DND-41 (cell line): Measurements from ENCODE around the gene KCNC1.

Experiments used
- ATAC-seq: fragments of 200-7000 bp; cut with Tn5 transposase; 3 replicates; pipeline ENCODE4 v1.9.1; 2021; ENCODE audit warnings: low read depth; ENCODE audit not compliant: insufficient read depth
- DNase-seq: peaks from one replicate; pipeline ENCODE4 v3.0.0-alpha.2; 2020
- H2AFZ ChIP-seq: 2 replicates; pipeline ENCODE4 v1.6.0; 2012; ENCODE audit warnings: low read depth, low read length
- H3K27ac ChIP-seq: 2 replicates; pipeline ENCODE4 v1.5.1; 2012; ENCODE audit warnings: low read length, inconsistent platforms
- H3K27me3 ChIP-seq: fragments of 200-600 bp; sonication (generic); 2 replicates; pipeline ENCODE4 v1.6.0; 2012; ENCODE audit warnings: low read length, mild to moderate bottlenecking, inconsistent platforms; ENCODE audit not compliant: insufficient read depth, poor library complexity
- H3K36me3 ChIP-seq: 2 replicates; pipeline ENCODE4 v1.5.1; 2012; ENCODE audit warnings: low read length, inconsistent platforms; ENCODE audit not compliant: insufficient read depth
- H3K4me1 ChIP-seq: 2 replicates; pipeline ENCODE4 v1.5.1; 2012; ENCODE audit warnings: mild to moderate bottlenecking, low read length; ENCODE audit not compliant: insufficient read depth
- H3K4me2 ChIP-seq: 2 replicates; pipeline ENCODE4 v1.6.0; 2012; ENCODE audit warnings: mild to moderate bottlenecking, moderate library complexity, low read length, inconsistent platforms; ENCODE audit not compliant: insufficient read depth
- H3K4me3 ChIP-seq, 2 experiments: fragments of 200-600 bp in 1 of 2; shearing (Covaris generic) in 1 of 2; 2 replicates each; pipeline ENCODE4 v1.5.1; 2012 to 2016; ENCODE audit warnings: inconsistent platforms in 2 of 2, low read length in 2 of 2, mild to moderate bottlenecking in 2 of 2, low read depth in 1 of 2, moderate library complexity in 1 of 2
- H3K79me2 ChIP-seq: 2 replicates; pipeline ENCODE4 v1.6.0; 2012; ENCODE audit warnings: low read length, inconsistent platforms; ENCODE audit not compliant: insufficient read depth
- H3K9ac ChIP-seq: 2 replicates; pipeline ENCODE4 v1.6.0; 2012; ENCODE audit warnings: low read depth, mild to moderate bottlenecking, inconsistent platforms, low read length, moderate library complexity
- H3K9me3 ChIP-seq: 2 replicates; pipeline ENCODE4 v1.5.1; 2012; ENCODE audit warnings: low read length, moderate library complexity, mild to moderate bottlenecking, inconsistent platforms; ENCODE audit not compliant: insufficient read depth, severe bottlenecking
- H4K20me1 ChIP-seq: 2 replicates; pipeline ENCODE4 v1.6.0; 2012; ENCODE audit warnings: low read length; ENCODE audit not compliant: insufficient read depth
- EZH2 ChIP-seq: IDR thresholded peaks from 3 replicates; pipeline ENCODE4 v1.6.1; 2012; ENCODE audit warnings: borderline replicate concordance, low read depth, mild to moderate bottlenecking, moderate library complexity, low read length, inconsistent platforms; ENCODE audit not compliant: severe bottlenecking
- TF ChIP-seq, protein P1 (sequence below): IDR thresholded peaks from 2 replicates; pipeline ENCODE4 v1.5.1; 2012; ENCODE audit warnings: borderline replicate concordance, low read length, moderate library complexity, mild to moderate bottlenecking; ENCODE audit not compliant: poor library complexity, severe bottlenecking; ENCODE audit errors: extremely low read depth

The KCNC1 gene

DNA sequence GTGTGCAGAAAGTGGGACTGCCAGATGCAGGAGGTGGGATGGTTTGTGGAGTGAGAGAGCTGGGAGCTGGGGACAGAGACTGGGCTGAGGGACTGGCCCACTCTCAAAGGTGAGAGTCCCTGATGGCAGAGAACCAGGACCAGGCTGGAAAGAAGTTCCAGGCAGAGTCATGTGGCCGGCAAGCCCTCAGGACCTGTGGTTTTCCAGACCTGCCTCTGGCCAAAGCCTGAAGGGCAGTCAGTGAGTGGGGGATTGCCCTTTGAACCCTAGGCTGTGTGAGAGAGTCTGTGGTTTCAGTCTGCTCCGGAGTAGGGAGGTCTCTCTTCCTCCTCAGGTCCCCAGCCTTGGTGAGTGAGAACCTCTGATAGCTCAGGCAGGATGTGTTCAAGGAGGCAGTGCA is 17.0 kb downstream of the KCNC1 start:
- TF ChIP-seq, protein P1, sequence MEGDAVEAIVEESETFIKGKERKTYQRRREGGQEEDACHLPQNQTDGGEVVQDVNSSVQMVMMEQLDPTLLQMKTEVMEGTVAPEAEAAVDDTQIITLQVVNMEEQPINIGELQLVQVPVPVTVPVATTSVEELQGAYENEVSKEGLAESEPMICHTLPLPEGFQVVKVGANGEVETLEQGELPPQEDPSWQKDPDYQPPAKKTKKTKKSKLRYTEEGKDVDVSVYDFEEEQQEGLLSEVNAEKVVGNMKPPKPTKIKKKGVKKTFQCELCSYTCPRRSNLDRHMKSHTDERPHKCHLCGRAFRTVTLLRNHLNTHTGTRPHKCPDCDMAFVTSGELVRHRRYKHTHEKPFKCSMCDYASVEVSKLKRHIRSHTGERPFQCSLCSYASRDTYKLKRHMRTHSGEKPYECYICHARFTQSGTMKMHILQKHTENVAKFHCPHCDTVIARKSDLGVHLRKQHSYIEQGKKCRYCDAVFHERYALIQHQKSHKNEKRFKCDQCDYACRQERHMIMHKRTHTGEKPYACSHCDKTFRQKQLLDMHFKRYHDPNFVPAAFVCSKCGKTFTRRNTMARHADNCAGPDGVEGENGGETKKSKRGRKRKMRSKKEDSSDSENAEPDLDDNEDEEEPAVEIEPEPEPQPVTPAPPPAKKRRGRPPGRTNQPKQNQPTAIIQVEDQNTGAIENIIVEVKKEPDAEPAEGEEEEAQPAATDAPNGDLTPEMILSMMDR: no peak
- no peak for TF ChIP-seq EZH2
- Histone ChIP-seq H3K4me2 (no peak overlapping the region), H3K4me1 (no peaks in the 10 kb centered on the region)

DNA sequence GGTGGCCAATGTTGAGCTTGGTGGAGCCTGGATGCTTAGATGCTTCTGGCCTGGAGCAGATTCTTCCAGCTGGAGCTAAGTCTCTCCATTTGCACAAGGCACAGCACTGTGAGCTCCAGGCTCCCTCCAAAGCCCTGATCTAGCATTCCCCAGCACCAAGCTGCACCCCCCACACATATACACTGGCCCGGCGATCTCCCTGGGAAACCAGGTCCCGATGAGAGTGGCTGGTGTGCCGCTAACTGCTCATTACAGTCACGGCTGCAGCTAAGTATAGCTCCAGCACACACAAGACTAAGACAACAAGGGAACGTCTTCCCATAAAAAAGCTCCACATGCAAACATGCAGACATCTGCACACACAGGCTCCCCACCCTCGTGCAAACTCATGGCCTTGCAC is 17.6 kb downstream of the KCNC1 start:
- Histone ChIP-seq H3K27me3 (peaks cover 5% of the 10 kb centered on the region), H3K4me1 (no peaks in the 10 kb centered on the region), H4K20me1 (0 out of 2 replicates have a peak, but pooled peaks cover 3% of the 10 kb centered on the region), H3K4me3 (no peak overlapping the region), H3K9me3 (no peaks in the 10 kb centered on the region), H3K79me2 (no peaks in the 10 kb centered on the region), H3K4me2 (no peak overlapping the region), H2AFZ (no peak overlapping the region), H3K27ac (no peak overlapping the region), H3K36me3 (no peaks in the 10 kb centered on the region), H3K9ac (no peak overlapping the region)
- no peak for TF ChIP-seq EZH2
- TF ChIP-seq, protein P1: no peak
- ATAC-seq: no peak
- no peak for DNase-seq

More for the DNA sequence above, 17.0 kb downstream of the KCNC1 start:
- H3K27ac ChIP-seq: no peak overlapping the region
- H3K36me3 ChIP-seq: no peaks in the 10 kb centered on the region
- no peak overlapping the region for H2AFZ ChIP-seq
- DNase-seq (no peak), ATAC-seq (no peak)
- H3K27me3 ChIP-seq: peaks cover 3% of the 10 kb centered on the region
- H3K79me2 ChIP-seq: no peaks in the 10 kb centered on the region
- no peaks in the 10 kb centered on the region for H3K9me3 ChIP-seq
- 0 out of 2 replicates have a peak, but pooled peaks cover 3% of the 10 kb centered on the region for H4K20me1 ChIP-seq
- H3K9ac ChIP-seq: no peak overlapping the region
- no peak overlapping the region for H3K4me3 ChIP-seq

GRCh38 chr11:17753153-17753552 is 18.6 kb downstream of the KCNC1 start:
- no peak for TF ChIP-seq EZH2
- TF ChIP-seq, protein P1: no peak
- no peak overlapping the region for H3K4me2 ChIP-seq
- H4K20me1 ChIP-seq: 0 out of 2 replicates have a peak, but pooled peaks cover 3% of the 10 kb centered on the region
- no peaks in the 10 kb centered on the region for H3K36me3 ChIP-seq
- H2AFZ ChIP-seq: no peak overlapping the region
- no peaks in the 10 kb centered on the region for H3K79me2 ChIP-seq
- no peak for DNase-seq
- no peak overlapping the region for H3K27ac ChIP-seq
- no peaks in the 10 kb centered on the region for H3K9me3 ChIP-seq
- no peak overlapping the region for H3K9ac ChIP-seq
- no peaks in the 10 kb centered on the region for H3K4me1 ChIP-seq
- H3K4me3 ChIP-seq: no peak overlapping the region
- ATAC-seq: no peak
- H3K27me3 ChIP-seq: peaks cover 6% of the 10 kb centered on the region

DNA sequence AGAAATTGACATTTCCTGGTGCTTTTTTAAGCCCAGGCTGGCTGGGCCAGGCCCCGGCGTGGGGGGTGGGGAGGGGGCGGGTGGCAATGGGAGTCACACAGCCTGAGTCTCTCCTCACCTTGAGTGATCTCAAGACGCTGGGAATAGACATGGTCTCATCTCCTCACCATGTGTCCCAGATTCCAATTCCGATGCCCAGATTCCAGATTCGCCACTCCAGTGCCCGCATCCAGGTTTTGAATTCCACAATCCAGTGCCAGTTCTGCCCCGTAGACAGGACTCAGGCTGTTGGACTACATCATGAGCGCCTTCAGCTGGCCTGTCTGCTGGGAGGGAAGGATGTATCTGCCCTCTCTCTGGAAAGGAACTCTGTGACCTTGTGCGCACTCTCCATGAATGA is 19.1 kb downstream of the KCNC1 start:
- no peak overlapping the region for H2AFZ ChIP-seq
- peaks cover 6% of the 10 kb centered on the region for H3K27me3 ChIP-seq

More for the DNA sequence above, 19.1 kb downstream of the KCNC1 start:
- DNase-seq (no peak), ATAC-seq (no peak)
- Histone ChIP-seq H3K9me3 (no peaks in the 10 kb centered on the region), H3K9ac (no peak overlapping the region), H3K4me3 (no peak overlapping the region), H3K4me1 (no peaks in the 10 kb centered on the region), H3K27ac (no peak overlapping the region), H4K20me1 (0 out of 2 replicates have a peak, but pooled peaks cover 3% of the 10 kb centered on the region), H3K4me2 (no peak overlapping the region), H3K79me2 (no peaks in the 10 kb centered on the region), H3K36me3 (no peaks in the 10 kb centered on the region)
- TF ChIP-seq EZH2: no peak
- TF ChIP-seq, protein P1: no peak
